Lung (tissue), 12 donors: ENCODE data around the gene IL1RL1. TPM values are rescaled to one million over a fixed set of nuclear protein-coding genes. Genes with fewer than 3 reads are reported as not detected.
A peak's percentile ranks its signal among the peaks of the same experiment; 100 is the strongest.

Experiments
- ATAC-seq: fragments of 200-7000 bp; cut with Tn5 transposase; one replicate; pipeline ENCODE4 v1.9.1; 2020; ENCODE audit warnings: moderate number of reproducible peaks; ENCODE audit not compliant: insufficient read depth, low FRiP score
- DNase-seq, 3 donors: peaks; one replicate each; pipeline ENCODE4 v3.0.0-alpha.2; 2013 to 2017
- H3K27ac ChIP-seq, 2 donors: one replicate each; pipeline ENCODE4 v1.5.1; 2013; ENCODE audit warnings: mild to moderate bottlenecking in 2 of 2, moderate library complexity in 2 of 2, control low read depth in 1 of 2, inconsistent platforms in 1 of 2, low read depth in 1 of 2, low read length in 1 of 2
- H3K27me3 ChIP-seq, 3 donors: one replicate each; pipeline ENCODE4 v1.5.1; 2013; ENCODE audit warnings: low read length in 2 of 3; ENCODE audit not compliant: control insufficient read depth in 3 of 3, insufficient read depth in 3 of 3
- H3K36me3 ChIP-seq, 4 donors: one replicate each; pipeline ENCODE4 v1.5.1; 2013; ENCODE audit warnings: low read length in 4 of 4, mild to moderate bottlenecking in 1 of 4, moderate library complexity in 1 of 4; ENCODE audit not compliant: control insufficient read depth in 4 of 4, insufficient read depth in 4 of 4
- H3K4me1 ChIP-seq, 5 donors: one replicate each; pipeline ENCODE4 v1.5.1; 2013; ENCODE audit warnings: low read length in 5 of 5, mild to moderate bottlenecking in 2 of 5, moderate library complexity in 1 of 5; ENCODE audit not compliant: control insufficient read depth in 5 of 5, insufficient read depth in 5 of 5
- H3K4me3 ChIP-seq: one replicate; pipeline ENCODE4 v1.5.1; 2013; ENCODE audit warnings: mild to moderate bottlenecking, control low read depth, moderate library complexity
- H3K9ac ChIP-seq, 2 donors: one replicate each; pipeline ENCODE4 v1.5.1; 2013; ENCODE audit warnings: low read length in 2 of 2, control low read depth in 1 of 2; ENCODE audit not compliant: insufficient read depth in 1 of 2
- H3K9me3 ChIP-seq, 4 donors: one replicate each; pipeline ENCODE4 v1.5.1; 2013; ENCODE audit warnings: low read length in 3 of 4, mild to moderate bottlenecking in 1 of 4, moderate library complexity in 1 of 4; ENCODE audit not compliant: control insufficient read depth in 4 of 4, insufficient read depth in 3 of 4
- CTCF ChIP-seq: IDR thresholded peaks from 2 replicates; pipeline ENCODE4 v1.5.1; 2012; ENCODE audit warnings: mild to moderate bottlenecking; ENCODE audit errors: control extremely low read depth, extremely low read depth
- WGBS, 2 donors: extraction: QIAGEN DNeasy Blood & Tissue Kit; methylation state at CpG; one replicate each; pipeline ENCODE4 v1.1.7; 2013; 5-methylcytosine and 5-hydroxymethylcytosine counted together
- polyA plus RNA-seq, 2 donors: library from polyadenylated mRNA; stranded (reverse); fragments of 200-250 nt; gene quantifications; one replicate each; pipeline ENCODE4 v1.2.1, GENCODE V29; 2013
- total RNA-seq, 2 donors: library from RNA; depleted of rRNA in 1 of 2; stranded (reverse); fragments of >200 nt in 1 of 2; gene quantifications; one replicate each; pipeline ENCODE4 v1.2.1, GENCODE V29; 2014 to 2021
- donor health status: control.
- donor health status: control.
- donor health status: Bipolar disorder and iron deficiency.
- donor health status: healthy.
- donor health status: DM: yes; HTN: yes; CAD: no.

The IL1RL1 gene
- total and polyA plus RNA-seq, 4 donors, result 1.5 to 383 (median 77.8) TPM

GRCh38 chr2:102356741-102357140 is 45.4 kb downstream of the IL1RL1 start:
- ATAC-seq, result no peak
- Histone ChIP-seq H3K9me3 (no peaks in the 10 kb centered on the region), H3K4me1 (peaks cover 0 to 5% (median 0%) of the 10 kb centered on the region in 5 donors), H3K36me3 (no peaks in the 10 kb centered on the region), H3K27me3 (no peaks in the 10 kb centered on the region), H3K27ac (peak overlapping the region in 1 of 2 donors; percentile 42), H3K4me3 (peak overlapping the region; percentile 32), H3K9ac (peak overlapping the region in 1 of 2 donors; percentile 56)
- no peak for DNase-seq
- TF ChIP-seq CTCF, result no peak
- WGBS, 2 donors, result 63 to 80% methylated on average over 2 of the region's 2 CpGs

GRCh38 chr2:102357937-102358336 is 46.6 kb downstream of the IL1RL1 start:
- TF ChIP-seq CTCF, result no peak
- no peaks in the 10 kb centered on the region for H3K9me3 ChIP-seq
- no peak for ATAC-seq
- peak overlapping the region in 1 of 2 donors; percentile 39 for H3K27ac ChIP-seq
- WGBS, 2 donors, result 47 to 50% methylated on average over 2 of the region's 2 CpGs
- no peak for DNase-seq
- H3K9ac ChIP-seq, result no peak overlapping the region
- no peaks in the 10 kb centered on the region for H3K27me3 ChIP-seq
- H3K4me3 ChIP-seq, result no peak overlapping the region
- H3K36me3 ChIP-seq, result no peaks in the 10 kb centered on the region
- H3K4me1 ChIP-seq, result peaks cover 0 to 5% (median 0%) of the 10 kb centered on the region in 5 donors

GRCh38 chr2:102358496-102358895 is 47.1 kb downstream of the IL1RL1 start:
- ATAC-seq (no peak), DNase-seq (no peak)
- no peaks in the 10 kb centered on the region for H3K9me3 ChIP-seq
- H3K27me3 ChIP-seq, result no peaks in the 10 kb centered on the region
- H3K9ac ChIP-seq, result no peak overlapping the region
- no peaks in the 10 kb centered on the region for H3K36me3 ChIP-seq
- no peak overlapping the region for H3K27ac ChIP-seq
- no peak for TF ChIP-seq CTCF
- H3K4me1 ChIP-seq, result peaks cover 0 to 5% (median 0%) of the 10 kb centered on the region in 5 donors
- 84 to 93% methylated on average over 8 of the region's 8 CpGs for WGBS, 2 donors
- H3K4me3 ChIP-seq, result peak overlapping the region; percentile 5

- 69 to 85% methylated on average over 3 of the region's 3 CpGs for WGBS, 2 donors
- Histone ChIP-seq H3K4me3 (no peak overlapping the region), H3K9me3 (no peaks in the 10 kb centered on the region), H3K9ac (no peak overlapping the region), H3K27me3 (no peaks in the 10 kb centered on the region), H3K4me1 (peaks cover 0 to 5% (median 0%) of the 10 kb centered on the region in 5 donors), H3K27ac (no peak overlapping the region), H3K36me3 (peaks cover 0 to 4% (median under 1%) of the 10 kb centered on the region in 4 donors)
- no peak for TF ChIP-seq CTCF
- DNase-seq (no peak), ATAC-seq (no peak)
Measured at GRCh38 chr2:102359527-102359926, 48.2 kb downstream of the IL1RL1 start.
